K562 (cell line): Measurements from ENCODE around the gene ENDOG. TPM values are rescaled to one million over a fixed set of nuclear protein-coding genes. Genes with fewer than 3 reads are reported as not detected.

ENCODE experiments used
- NR2C2 ChIP-seq, 2 experiments: fragments of 200-800 bp in 1 of 2; sonication (Bioruptor generic) in 1 of 2; sonication (generic) in 1 of 2; formaldehyde crosslinking in 1 of 2; IDR thresholded peaks; 2 replicates each; pipeline versions ENCODE4 v1.6.1 to v1.8.0; 2016 to 2022; ENCODE audit warnings: mild to moderate bottlenecking in 1 of 2, missing compliant biosample characterization in 1 of 2, missing genetic modification characterization in 1 of 2, missing genetic modification reagents in 1 of 2
- NR3C1 ChIP-seq: sonication (generic); formaldehyde crosslinking; IDR thresholded peaks from 2 replicates; pipeline ENCODE4 v1.8.1; 2022; ENCODE audit warnings: missing genetic modification reagents
- SMAD3 ChIP-seq: fragments of 450-650 bp; formaldehyde crosslinking; conservative IDR thresholded peaks from 2 replicates; pipeline ENCODE4 v1.4.0; 2020; ENCODE audit warnings: mild to moderate bottlenecking
- ZNF584 ChIP-seq: fragments of 200-800 bp; sonication (Bioruptor generic); IDR thresholded peaks from 2 replicates; pipeline ENCODE4 v1.6.1; 2016; ENCODE audit warnings: low read depth, mild to moderate bottlenecking, missing genetic modification characterization, missing compliant biosample characterization
- polyA plus RNA-seq, 8 experiments: library from polyadenylated mRNA; depleted of rRNA in 4 of 8; stranded (reverse) in 5 of 8; unstranded in 3 of 8; fragments of >200 nt; fragmentation: Nextera tagmentation in 2 of 8; fragmentation: Illumina TruSeq in 1 of 8; extraction: Ambion mirVana in 2 of 8; extraction: Trizol in 1 of 8; gene quantifications; 2 replicates each; pipeline versions ENCODE4 v1.2.1 to v1.2.3, GENCODE V29; 2011 to 2014; ENCODE audit warnings: inconsistent platforms in 1 of 8, missing spikeins in 1 of 8
- total RNA-seq, 7 experiments: library from RNA; depleted of rRNA in 6 of 7; stranded (reverse); fragments of >200 nt in 6 of 7; fragmentation: Illumina TruSeq in 2 of 7; extraction: Trizol in 2 of 7; gene quantifications; 2 replicates each; pipeline versions ENCODE4 v1.2.1 to v1.2.3, GENCODE V29; 2011 to 2021; ENCODE audit warnings: low replicate concordance in 1 of 7
- TF ChIP-seq, protein P1 (sequence below): fragments of 450-650 bp; formaldehyde crosslinking; IDR thresholded peaks from 2 replicates; pipeline ENCODE4 v1.4.0; 2020; ENCODE audit warnings: mild to moderate bottlenecking, moderate library complexity
- TF ChIP-seq, protein P2 (sequence below), 2 experiments: IDR thresholded peaks; 2 replicates each; pipeline ENCODE4 v1.6.1; 2012; ENCODE audit warnings: improper control_type of control experiment in 2 of 2, low read depth in 2 of 2, low read length in 2 of 2, borderline replicate concordance in 1 of 2
- TF ChIP-seq, protein P3 (sequence below): fragments of 450-650 bp; IDR thresholded peaks from 2 replicates; pipeline ENCODE4 v1.6.1; 2016; ENCODE audit warnings: low read depth, mild to moderate bottlenecking, moderate library complexity

Gene ENDOG
- total and polyA plus RNA-seq, 9 of the 15 experiments (the other 6 are each of a cell fraction or from before 2014, with no cell fraction given), result 1.2 to 91.0 (median 25.5) TPM

DNA sequence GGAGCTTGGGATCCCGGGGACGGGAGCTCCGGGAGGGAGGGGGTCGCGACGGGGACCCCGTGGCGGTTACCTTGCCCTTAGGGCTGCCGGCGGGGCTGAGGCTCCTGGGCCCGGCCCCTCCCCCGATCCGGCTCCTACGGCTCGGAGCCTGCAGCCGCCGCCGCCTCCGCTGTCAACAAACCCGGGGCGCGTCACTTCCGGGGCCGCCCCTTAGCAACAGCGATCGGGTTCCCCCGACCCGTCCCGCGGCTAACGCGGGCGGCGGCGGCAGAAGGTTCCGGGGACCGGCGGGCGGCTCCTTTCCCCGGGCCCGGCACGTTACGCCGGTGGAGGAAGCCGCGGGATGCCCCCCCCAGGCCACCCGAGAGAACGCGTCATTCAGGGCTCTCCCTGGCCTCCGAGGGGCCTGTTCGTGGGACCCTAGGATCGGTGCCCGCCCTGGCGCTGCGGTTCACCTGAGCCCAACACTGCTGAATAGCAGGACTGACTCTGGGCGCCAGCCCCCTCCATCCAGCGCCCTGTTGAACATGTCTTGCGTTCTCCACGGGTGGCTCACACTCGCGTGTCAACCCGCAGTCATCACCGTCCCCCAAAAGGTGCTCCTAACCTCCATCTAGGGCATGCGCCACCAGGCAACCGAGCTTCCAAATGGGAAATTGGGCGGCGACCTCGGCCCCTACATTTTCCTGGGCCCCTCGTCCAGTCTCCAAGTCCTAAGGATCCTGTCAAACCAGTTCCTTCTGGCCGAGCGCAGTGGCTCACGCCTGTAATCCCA lies 46.4 kb upstream of the ENDOG start, which contains the start of gene ZER1 (continued):
- TF ChIP-seq, protein P1, sequence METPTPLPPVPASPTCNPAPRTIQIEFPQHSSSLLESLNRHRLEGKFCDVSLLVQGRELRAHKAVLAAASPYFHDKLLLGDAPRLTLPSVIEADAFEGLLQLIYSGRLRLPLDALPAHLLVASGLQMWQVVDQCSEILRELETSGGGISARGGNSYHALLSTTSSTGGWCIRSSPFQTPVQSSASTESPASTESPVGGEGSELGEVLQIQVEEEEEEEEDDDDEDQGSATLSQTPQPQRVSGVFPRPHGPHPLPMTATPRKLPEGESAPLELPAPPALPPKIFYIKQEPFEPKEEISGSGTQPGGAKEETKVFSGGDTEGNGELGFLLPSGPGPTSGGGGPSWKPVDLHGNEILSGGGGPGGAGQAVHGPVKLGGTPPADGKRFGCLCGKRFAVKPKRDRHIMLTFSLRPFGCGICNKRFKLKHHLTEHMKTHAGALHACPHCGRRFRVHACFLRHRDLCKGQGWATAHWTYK (CRISPR knock-in tag), result peak; percentile 64; the same call in 1 of the 2 replicates
- no peak for TF ChIP-seq ZNF584 (CRISPR knock-in tag)
- TF ChIP-seq, protein P2, sequence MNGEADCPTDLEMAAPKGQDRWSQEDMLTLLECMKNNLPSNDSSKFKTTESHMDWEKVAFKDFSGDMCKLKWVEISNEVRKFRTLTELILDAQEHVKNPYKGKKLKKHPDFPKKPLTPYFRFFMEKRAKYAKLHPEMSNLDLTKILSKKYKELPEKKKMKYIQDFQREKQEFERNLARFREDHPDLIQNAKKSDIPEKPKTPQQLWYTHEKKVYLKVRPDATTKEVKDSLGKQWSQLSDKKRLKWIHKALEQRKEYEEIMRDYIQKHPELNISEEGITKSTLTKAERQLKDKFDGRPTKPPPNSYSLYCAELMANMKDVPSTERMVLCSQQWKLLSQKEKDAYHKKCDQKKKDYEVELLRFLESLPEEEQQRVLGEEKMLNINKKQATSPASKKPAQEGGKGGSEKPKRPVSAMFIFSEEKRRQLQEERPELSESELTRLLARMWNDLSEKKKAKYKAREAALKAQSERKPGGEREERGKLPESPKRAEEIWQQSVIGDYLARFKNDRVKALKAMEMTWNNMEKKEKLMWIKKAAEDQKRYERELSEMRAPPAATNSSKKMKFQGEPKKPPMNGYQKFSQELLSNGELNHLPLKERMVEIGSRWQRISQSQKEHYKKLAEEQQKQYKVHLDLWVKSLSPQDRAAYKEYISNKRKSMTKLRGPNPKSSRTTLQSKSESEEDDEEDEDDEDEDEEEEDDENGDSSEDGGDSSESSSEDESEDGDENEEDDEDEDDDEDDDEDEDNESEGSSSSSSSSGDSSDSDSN (IDR thresholded peaks at IDR 0.05; ENCODE audit: borderline replicate concordance in 1 of 2, low read depth in 2 of 2, low read length in 2 of 2), result peak in 1 of 2 experiments; percentile 91; a peak in 2 of 4 replicates
- TF ChIP-seq NR3C1, result no peak
- TF ChIP-seq, protein P3, sequence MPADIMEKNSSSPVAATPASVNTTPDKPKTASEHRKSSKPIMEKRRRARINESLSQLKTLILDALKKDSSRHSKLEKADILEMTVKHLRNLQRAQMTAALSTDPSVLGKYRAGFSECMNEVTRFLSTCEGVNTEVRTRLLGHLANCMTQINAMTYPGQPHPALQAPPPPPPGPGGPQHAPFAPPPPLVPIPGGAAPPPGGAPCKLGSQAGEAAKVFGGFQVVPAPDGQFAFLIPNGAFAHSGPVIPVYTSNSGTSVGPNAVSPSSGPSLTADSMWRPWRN, result no peak
- TF ChIP-seq NR2C2 (CRISPR knock-in tag; IDR thresholded peaks at IDR 0.05), result no peak
- TF ChIP-seq NR2C2 (tag; IDR thresholded peaks at IDR 0.05), result peak; percentile 92
- TF ChIP-seq SMAD3 (CRISPR knock-in tag), result peak; percentile 59; the same call in 1 of the 2 replicates
- TF ChIP-seq, all 486 proteins: peak for 181
